HFF-Myc (cell line): ENCODE measurements around the gene MSH2.

ENCODE experiments used
- DNase-seq: peaks from one replicate; pipeline ENCODE4 v3.0.0-alpha.2; 2011; ENCODE audit warnings: low read depth; ENCODE audit errors: extremely low read depth
- H3K4me3 ChIP-seq: replicated peaks from 2 replicates; pipeline ENCODE4 v1.5.1; 2011; ENCODE audit warnings: low read depth, mild to moderate bottlenecking, control low read depth, low read length
- TF ChIP-seq, protein P1 (sequence below): IDR thresholded peaks from 2 replicates; pipeline ENCODE4 v1.5.1; 2012; ENCODE audit warnings: mild to moderate bottlenecking, low read depth, low read length, control low read depth; ENCODE audit errors: missing control alignments

The MSH2 gene

DNA sequence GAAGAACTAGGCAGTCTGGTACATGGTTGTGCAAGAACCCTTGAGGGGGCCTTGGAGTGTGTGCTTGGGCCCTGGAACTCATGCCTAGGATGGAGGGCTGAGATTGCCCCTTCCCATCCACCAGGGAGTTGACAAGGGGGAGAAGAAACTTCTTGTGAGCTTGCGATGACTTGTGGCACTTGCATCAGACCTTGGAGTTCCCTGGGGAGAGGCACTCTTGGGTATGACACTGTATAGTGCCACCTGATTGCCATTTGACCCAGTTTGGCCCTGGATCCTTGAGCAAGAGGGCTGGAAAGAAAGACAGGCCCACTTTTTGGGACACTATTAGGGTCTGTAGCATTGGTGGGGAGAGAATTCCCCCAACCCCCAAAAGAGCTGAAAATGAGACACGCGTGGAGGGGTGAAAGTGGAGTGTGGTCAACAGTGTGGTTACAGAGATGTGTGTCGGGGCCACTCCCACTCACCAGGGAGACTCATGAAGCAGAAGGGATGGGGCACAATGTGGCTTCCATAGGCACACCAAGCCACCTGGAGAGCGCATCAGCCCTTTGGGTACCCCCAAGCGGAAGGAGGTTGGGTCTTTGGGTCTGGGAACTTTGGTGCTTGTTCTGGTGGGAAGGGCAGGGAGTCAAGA is 101.3 kb downstream of the MSH2 start:
- DNase-seq = no peak
- TF ChIP-seq, protein P1, sequence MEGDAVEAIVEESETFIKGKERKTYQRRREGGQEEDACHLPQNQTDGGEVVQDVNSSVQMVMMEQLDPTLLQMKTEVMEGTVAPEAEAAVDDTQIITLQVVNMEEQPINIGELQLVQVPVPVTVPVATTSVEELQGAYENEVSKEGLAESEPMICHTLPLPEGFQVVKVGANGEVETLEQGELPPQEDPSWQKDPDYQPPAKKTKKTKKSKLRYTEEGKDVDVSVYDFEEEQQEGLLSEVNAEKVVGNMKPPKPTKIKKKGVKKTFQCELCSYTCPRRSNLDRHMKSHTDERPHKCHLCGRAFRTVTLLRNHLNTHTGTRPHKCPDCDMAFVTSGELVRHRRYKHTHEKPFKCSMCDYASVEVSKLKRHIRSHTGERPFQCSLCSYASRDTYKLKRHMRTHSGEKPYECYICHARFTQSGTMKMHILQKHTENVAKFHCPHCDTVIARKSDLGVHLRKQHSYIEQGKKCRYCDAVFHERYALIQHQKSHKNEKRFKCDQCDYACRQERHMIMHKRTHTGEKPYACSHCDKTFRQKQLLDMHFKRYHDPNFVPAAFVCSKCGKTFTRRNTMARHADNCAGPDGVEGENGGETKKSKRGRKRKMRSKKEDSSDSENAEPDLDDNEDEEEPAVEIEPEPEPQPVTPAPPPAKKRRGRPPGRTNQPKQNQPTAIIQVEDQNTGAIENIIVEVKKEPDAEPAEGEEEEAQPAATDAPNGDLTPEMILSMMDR = no peak

DNA sequence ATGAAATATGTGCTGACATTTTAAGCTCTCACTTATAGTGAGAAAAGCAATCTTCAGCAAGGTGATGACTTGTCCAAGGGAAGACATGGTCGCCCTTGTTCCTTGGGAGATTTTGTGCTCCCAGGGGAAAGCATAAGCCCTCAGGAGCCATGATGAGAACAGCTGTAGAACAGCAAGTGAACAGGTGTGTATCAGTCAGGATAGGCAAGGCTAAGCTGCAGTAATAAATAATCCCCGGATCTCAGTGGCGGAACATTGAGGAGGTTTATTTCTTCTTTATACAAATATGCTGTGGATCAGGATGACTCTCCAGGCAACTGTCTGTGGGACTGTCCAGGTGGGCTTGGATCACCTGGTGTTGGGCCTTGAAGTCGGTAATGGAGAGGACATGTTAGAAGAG is 103.1 kb downstream of the MSH2 start:
- H3K4me3 ChIP-seq = no peak overlapping the region
- TF ChIP-seq, protein P1 = no peak
- no peak for DNase-seq

More for the DNA sequence above, 101.3 kb downstream of the MSH2 start:
- H3K4me3 ChIP-seq = no peak overlapping the region

DNA sequence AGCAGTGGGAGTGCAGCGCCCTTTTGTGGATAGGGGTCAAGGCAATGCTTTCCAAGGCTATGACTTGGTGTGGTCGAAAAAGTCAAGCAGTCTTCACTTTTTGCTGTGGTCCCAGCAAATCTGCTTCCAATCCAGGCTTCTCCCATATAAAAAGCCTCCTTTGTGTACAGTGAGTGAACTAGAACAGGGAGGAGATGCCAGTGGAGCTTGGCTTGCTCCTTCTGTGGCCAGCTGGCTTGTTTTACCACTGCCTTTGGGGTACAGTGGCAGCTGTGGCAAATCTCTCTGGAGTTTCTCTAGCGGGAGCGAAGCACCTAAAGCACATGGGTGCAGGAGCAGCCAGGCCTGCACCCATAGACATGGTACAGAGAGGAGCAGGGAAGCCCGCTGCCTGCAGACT is 103.5 kb downstream of the MSH2 start:
- TF ChIP-seq, protein P1 = no peak
- no peak for DNase-seq
- no peak overlapping the region for H3K4me3 ChIP-seq

DNA sequence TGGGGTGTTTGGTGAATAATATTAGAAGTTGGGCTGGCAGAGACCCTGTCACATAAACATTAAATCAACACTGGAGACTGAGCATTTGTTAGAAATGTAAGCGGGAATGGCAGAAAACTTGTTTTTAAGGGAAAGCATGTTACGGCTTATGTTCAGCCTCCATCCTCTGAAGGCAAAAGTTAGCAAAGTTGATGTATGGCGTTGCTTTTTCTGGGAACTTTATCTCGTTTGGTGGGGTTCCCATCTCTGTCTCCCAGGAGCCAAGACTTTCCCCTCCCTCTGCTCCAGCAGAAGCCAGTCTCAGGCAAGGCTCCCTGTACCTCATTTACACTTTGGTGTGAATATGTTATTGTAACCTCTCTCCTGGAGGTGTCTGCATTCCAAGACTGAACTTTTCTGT is 105.1 kb downstream of the MSH2 start:
- no peak overlapping the region for H3K4me3 ChIP-seq
- no peak for DNase-seq
- TF ChIP-seq, protein P1 = no peak

DNA sequence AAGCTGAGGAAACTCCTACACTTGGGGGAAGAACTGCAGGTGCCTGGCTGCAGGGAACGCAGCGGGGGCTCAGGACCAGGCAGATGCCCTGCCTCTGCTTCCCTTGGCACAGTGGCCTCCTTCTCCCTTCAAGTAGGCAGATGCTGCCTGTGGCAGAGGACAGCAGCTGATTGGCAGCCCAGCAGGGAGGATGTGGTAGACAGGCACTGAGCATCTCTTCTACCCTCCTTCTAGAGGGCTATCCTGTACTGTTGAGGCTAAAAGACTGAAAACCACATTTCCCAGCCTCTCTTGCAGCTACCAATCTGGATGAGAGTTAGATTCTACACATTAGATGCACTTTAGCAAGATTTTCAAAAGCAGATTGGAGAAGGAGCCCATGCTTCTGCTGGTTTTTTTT is 105.7 kb downstream of the MSH2 start:
- TF ChIP-seq, protein P1 = no peak
- no peak overlapping the region for H3K4me3 ChIP-seq
- DNase-seq = no peak

DNA sequence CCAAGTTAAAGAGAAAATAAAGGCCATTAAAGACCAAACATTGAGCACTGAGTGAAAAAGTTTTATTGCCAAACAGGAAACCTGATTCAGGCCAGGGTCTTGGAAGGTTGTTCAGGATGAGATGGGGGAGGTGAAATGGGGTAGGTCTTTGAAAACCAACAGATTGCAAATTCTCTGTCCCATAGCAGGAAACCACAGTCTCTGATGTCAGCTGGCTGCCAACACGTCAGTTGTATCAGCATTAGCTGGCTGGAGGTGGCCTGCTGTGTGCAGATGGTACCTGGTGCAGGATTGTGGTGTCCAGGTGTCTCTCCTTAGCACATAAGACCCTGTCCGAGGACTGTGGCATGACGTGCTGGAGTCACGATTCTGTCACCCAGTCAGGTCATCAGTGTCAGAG is 106.3 kb downstream of the MSH2 start:
- H3K4me3 ChIP-seq = no peak overlapping the region
- TF ChIP-seq, protein P1 = no peak
- no peak for DNase-seq
